ENCODE measurements around the gene CTIF.

CTIF gene

DNA sequence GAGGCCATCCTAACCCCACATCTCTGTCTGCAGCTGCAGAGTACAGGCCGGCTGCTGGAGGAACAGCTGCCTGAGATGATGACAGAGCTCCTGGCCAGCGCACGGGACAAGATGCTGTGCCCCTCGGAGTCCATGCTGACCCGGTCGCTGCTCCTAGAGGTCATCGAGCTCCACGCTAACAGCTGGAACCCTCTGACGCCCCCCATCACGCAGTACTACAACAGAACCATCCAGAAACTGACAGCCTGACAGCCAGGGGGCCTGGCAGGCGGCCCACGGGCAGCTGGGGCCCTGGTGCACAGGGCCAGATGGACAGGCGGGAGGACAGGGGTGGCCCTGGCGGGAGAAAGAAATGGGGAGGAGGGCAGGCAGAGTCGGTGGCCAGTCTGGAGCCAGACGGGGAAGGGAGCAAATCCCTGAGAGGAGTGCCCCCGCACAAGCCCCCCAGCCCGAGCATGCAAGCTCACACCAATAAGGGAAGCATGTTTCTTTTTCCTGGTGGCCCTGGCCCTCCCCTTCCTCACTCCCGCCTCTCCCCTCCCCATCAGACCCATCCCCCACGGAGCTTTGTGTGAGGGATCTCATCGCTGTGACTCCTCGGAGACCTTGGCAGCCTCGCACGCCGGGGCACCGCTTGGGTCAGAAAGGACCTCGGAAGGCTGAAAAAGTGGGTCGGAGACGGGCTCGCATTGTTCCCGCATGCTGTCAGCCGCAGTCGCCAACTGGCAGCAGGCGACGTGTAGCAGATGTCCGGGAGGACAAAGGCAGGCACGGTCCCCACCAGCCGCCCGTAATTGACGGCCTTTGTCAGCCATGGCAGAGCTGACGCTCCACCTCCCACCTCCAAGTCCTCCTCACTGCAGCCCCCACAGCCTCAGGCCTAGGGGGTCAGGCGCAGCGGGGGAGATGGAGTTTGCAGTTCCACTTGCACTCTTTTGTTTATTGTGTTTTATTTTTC is 320.8 kb downstream of the CTIF start:
- no peak for DNase-seq (ENCODE audit: extremely low read depth, low read depth)
- H3K4me3 ChIP-seq (replicated peaks; ENCODE audit: low read depth, low read length), result no peak overlapping the region
- TF ChIP-seq, protein P1, sequence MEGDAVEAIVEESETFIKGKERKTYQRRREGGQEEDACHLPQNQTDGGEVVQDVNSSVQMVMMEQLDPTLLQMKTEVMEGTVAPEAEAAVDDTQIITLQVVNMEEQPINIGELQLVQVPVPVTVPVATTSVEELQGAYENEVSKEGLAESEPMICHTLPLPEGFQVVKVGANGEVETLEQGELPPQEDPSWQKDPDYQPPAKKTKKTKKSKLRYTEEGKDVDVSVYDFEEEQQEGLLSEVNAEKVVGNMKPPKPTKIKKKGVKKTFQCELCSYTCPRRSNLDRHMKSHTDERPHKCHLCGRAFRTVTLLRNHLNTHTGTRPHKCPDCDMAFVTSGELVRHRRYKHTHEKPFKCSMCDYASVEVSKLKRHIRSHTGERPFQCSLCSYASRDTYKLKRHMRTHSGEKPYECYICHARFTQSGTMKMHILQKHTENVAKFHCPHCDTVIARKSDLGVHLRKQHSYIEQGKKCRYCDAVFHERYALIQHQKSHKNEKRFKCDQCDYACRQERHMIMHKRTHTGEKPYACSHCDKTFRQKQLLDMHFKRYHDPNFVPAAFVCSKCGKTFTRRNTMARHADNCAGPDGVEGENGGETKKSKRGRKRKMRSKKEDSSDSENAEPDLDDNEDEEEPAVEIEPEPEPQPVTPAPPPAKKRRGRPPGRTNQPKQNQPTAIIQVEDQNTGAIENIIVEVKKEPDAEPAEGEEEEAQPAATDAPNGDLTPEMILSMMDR (IDR thresholded peaks at IDR 0.05; ENCODE audit: low read depth, low read length, missing control alignments), result no peak

DNA sequence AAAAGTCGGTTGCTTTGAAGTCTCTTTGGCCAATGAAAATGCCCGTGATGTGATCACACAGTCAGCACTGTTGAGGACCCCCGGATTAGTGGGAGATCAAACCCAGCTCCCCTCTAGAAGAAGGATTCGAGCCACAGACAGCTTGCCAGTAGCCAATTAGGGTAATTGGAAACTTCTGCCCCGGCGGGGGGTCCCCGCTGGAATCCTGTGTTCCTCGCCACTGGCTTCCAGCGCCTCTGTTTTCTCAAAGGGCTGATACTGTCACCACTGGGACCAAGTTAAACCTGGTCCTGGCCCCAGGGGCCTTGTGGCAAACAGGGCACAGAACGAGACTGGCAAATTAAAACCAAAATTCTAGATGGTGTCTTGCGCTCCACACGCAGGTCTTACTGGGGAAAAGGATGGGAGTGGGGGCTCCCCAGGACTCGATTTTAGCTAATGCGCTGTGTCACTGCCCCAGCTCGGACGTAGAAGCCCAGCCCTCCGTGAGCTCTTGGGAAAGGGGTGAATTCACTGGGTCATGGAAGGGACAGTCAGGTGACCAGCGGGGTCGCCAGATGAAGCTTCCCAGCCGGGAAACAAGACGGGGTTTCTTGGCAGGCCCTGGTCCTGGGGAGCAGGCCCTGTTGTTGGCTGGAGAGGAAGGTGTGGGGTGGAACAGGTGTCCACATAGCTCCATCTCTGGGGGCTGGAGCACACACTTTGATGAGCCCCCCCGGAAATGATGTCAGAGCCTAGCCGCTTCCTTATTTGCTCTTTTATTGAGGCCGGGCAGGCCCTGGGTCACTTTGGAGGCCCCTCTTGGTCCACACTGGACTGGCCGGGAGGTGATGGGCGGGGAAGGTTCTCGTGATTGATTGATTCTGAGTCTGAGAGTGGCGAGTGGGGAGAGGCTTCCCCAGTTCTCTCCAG is 321.7 kb downstream of the CTIF start:
- no peak overlapping the region for H3K4me3 ChIP-seq (replicated peaks; ENCODE audit: low read depth, low read length)
- DNase-seq (ENCODE audit: extremely low read depth, low read depth), result no peak
- TF ChIP-seq, protein P1 (IDR thresholded peaks at IDR 0.05; ENCODE audit: low read depth, low read length, missing control alignments), result no peak

DNA sequence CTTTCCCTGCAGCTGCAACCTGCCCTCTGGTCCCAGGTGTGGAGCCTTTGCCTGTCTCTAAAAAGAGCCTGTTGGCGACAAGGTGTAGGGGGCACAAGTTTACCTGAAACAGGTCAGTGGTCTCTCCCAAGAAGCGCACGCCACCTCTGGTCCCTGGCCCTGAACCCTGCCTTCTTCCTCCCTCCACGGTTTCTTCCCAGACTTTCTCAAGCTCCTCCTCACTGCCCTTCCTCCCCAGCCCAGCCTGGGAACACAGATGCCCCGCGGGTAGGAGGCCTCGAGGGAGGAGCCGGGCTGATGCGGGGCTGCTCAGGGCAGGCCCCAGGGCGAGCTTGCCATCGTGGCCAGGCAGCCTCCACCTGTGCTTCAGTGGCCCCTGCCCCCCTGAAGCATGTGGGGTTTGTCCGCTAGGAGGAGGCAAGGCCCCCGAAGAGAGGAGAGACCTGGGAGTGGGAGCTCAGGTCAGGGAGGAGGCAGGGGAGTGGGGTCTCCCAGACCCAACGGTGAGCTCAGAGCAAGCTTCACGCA is 322.4 kb downstream of the CTIF start:
- TF ChIP-seq, protein P1 (IDR thresholded peaks at IDR 0.05; ENCODE audit: low read depth, low read length, missing control alignments), result no peak
- no peak overlapping the region for H3K4me3 ChIP-seq (replicated peaks; ENCODE audit: low read depth, low read length)
- DNase-seq (ENCODE audit: extremely low read depth, low read depth), result no peak

DNA sequence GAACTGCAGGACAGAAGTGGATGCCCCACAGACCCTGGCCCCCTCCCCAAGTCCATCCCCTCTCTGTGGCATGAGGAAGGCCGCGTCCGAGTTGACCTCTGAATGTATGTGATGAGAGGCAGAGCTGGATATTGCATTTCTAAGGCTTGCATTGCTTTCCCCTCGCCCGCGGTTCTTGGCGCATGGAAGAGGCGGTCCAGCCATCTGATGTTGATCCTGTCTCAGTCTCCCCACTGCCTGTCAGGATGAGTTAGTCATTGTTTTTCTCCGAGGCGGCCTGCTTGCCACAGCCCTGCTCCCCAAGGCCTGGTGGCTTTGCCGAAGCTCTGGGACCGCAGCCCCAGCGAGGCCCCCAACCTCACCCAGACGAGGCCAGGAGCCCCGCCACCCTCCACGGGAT is 323.3 kb downstream of the CTIF start:
- no peak for DNase-seq (ENCODE audit: extremely low read depth, low read depth)
- no peak overlapping the region for H3K4me3 ChIP-seq (replicated peaks; ENCODE audit: low read depth, low read length)
- TF ChIP-seq, protein P1 (IDR thresholded peaks at IDR 0.05; ENCODE audit: low read depth, low read length, missing control alignments), result no peak

DNA sequence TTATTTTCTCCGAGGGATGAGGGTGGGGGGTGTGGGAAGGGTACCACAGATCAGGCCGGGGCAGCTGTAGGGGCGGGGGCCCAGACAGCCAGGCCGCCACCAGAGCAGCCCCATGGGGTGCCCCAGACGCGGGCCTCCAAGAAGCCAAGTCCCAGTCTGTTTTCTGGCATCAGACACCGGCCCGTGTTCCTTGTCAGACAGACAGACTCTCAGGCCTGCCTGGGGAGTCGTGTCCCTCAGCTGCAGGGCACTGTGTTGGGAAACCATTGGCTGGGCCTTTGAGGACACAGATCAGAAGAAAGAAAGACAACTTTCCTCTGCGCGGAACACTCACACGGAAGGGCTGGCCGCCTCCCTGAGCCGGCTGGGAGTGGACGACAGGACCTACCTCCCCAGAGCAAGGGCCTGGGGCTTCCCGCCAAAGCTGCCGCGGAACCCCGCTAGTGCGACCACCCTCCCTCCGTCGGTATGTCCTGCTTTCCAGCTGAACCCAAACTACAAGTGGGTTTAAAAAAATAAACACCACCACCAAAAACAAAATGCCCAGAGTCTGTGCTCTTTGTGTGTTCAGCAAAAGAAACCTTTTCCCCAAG is 323.9 kb downstream of the CTIF start:
- TF ChIP-seq, protein P1 (IDR thresholded peaks at IDR 0.05; ENCODE audit: low read depth, low read length, missing control alignments), result no peak
- no peak overlapping the region for H3K4me3 ChIP-seq (replicated peaks; ENCODE audit: low read depth, low read length)
- DNase-seq (ENCODE audit: extremely low read depth, low read depth), result no peak

DNA sequence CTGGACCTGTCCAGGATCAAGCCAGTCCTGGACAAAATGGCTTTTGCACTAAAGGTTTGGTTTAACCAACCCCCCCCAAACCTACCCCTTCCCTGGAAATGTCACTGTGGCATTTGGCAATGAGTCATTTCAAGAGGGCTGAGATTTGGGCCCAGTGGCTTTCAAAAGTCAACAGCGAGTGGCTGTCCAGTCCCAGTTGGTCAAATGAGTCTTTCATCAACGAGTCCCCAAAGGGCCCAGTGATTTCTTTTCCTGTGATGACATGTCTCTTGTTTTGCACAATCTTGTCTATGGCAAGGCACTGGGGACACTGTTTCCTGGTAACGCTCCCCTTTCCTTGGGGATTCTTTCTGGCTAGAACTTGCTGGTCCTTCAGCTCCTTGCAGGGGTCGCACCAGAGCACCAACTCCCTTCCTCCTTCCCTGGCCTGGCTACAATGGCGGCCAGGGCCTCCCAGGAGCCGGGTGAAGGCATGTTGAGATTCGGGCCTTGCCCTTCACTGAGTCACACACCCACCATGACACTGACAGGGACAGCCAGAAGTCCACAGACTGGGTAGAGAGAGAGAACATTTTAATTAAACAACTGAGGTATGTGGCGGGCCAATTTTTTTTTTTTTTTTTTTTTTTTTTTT is 324.7 kb downstream of the CTIF start:
- DNase-seq (ENCODE audit: extremely low read depth, low read depth), result no peak
- no peak overlapping the region for H3K4me3 ChIP-seq (replicated peaks; ENCODE audit: low read depth, low read length)
- TF ChIP-seq, protein P1 (IDR thresholded peaks at IDR 0.05; ENCODE audit: low read depth, low read length, missing control alignments), result no peak

Data from HFF-Myc (cell line).